DMS53 treated with DMSO at 0.1 percent for 48 hours (cell line): ENCODE measurements around the gene RRAD.
A peak's percentile ranks its signal among the peaks of the same experiment; 100 is the strongest.
"Not testable (repeated sequence)": the region's sequence is repeated elsewhere in the genome, so short reads cannot be mapped to it uniquely, and the experiment has no call there.

Experiments
- DNase-seq: peaks from one replicate; lab custom pipeline; 2025; ENCODE audit not compliant: unreplicated experiment; lab: John Stamatoyannopoulos, UW

RRAD gene

GRCh38 chr16:66935314-66936011, 10.1 kb upstream of the RRAD start, which contains the start of gene CES2:
CES2 (plus strand) TSS chr16:66935516; CDS start chr16:66935636, 120 bp downstream.
- DNase-seq: no peak

DNA sequence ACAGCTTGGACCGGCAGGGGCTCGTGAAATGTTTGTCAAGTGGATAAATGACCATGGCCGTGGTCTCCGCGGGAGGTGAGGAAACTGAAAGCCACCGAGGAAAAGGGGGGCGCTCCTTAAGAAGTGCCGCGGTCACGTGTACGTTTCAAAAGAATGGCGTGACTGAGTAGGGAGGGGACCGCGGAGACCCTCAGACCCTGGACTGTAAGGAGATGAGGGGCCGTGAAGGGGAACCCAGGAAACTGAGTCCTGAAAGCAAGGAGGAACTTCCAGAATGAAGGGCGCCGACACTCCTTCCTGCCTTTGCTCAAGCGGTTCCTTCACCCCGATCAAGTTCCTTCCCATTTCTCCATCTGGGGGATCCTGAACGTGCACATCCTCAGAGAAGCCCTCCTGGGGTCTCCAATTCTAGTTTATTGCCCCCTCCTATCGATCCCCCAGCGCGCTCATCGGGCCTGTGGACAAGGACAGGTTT, 9.5 kb upstream of the RRAD start:
- not testable (repeated sequence) for DNase-seq

DNA sequence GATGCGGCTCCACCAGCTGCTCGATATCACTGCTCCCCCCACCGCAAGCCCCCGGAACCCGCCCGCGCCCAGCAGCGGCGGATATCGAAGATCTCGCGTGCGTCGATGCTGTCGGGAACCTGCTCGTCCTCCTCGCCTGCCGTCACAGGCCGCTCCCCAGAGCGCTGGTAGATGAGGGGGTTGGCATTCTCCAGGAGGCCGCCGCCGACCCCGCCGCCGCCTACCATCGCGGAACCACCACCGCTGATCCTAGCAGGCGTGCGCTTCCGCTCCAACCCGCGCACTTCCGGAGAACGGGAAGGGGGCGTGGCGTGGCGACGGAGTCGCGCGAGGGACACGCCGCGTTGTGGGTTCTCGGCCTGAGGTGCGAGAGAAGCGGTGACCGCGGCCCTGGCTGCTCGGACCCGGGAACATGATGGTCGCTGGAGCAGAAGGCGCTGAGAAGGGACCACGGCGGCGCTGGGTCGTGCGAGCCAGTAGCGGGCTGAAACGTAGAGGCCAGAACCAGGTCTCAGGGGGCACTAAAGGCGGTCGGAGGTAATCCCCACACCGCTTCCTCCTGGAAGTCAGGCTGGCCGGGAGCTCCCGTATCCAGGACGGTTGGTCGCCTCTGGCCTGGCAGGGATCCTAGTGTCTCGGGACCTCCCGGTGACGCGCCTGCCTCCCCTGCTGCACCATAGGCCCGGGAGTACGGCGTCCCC, 9.0 kb upstream of the RRAD start, which contains the start of gene CIAO2B:
TSS of gene CIAO2B (minus strand) at position 265 of the 701 bp plus-strand sequence. CDS start at position 227, 38 bp downstream.
- peak; percentile 68 for DNase-seq

GRCh38 chr16:66933776-66934137, 8.4 kb upstream of the RRAD start:
- no peak for DNase-seq

DNA sequence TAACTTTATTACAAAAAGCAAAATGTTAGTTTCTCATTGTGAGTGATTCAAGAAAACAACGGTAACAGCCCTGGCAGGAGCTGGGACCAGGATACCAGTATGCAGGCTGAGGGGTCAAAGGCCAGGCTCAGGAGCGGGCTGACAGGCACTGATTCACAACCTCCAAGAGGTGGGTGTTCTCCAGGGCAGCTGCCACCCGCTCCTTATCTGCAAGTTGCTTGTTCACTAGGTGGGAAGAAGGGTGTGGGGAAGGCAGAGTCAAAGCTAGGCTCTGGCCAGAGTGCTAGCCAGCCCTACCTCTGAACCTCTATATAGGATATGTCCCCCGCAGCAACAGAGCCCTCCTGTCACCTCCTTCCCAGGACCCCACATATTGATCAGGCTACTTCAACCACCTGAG, 6.7 kb upstream of the RRAD start:
- DNase-seq: no peak

DNA sequence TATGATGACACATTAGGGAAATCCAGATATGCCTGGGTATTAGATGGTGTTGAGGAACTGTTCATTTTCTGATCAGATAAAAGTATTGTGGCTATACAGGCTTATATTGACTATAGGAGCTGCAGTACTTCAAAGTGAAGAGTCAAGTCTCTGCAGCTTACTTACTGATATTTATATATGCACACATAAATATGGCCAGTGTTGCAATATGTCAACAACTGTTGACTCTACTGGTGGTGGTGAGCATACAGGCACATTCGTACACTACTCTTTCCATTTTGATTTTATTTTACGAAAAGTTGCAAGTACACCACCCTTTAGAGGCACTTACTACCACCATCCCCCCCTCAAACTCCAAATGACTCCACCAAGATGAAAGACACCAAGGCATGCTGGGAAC, 6.3 kb upstream of the RRAD start:
- no peak for DNase-seq

GRCh38 chr16:66930189-66930588, 4.9 kb upstream of the RRAD start:
- no peak for DNase-seq

GRCh38 chr16:66928702-66929388, 3.5 kb upstream of the RRAD start:
- DNase-seq: no peak

- no peak for DNase-seq
Measured at GRCh38 chr16:66927918-66928649, 2.7 kb upstream of the RRAD start.

DNA sequence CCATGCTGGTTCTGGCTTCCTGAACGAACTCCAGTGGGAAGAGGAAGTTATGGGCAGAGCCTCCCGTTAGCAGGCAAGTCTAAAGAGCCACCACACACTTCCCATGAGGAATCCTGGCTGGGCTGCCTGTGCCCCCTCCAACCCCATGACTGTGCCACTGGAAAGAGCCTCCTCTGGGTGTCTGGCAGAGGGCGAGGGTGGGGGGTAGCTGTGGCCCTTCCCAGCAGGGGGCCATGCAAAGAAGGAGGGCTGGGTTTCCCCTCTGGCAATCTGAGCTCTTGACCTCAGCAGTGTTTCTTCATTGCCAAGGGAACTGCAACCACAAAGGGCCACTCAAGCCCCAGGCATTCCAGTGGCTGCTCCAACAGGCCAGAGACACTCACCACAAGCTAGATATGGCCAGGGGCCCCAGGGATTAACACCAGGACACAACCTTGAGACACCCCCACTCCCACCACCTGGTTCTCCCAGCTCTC, 1.7 kb upstream of the RRAD start:
- no peak for DNase-seq

GRCh38 chr16:66926171-66926947, 1.0 kb upstream of the RRAD start:
- no peak for DNase-seq

DNA sequence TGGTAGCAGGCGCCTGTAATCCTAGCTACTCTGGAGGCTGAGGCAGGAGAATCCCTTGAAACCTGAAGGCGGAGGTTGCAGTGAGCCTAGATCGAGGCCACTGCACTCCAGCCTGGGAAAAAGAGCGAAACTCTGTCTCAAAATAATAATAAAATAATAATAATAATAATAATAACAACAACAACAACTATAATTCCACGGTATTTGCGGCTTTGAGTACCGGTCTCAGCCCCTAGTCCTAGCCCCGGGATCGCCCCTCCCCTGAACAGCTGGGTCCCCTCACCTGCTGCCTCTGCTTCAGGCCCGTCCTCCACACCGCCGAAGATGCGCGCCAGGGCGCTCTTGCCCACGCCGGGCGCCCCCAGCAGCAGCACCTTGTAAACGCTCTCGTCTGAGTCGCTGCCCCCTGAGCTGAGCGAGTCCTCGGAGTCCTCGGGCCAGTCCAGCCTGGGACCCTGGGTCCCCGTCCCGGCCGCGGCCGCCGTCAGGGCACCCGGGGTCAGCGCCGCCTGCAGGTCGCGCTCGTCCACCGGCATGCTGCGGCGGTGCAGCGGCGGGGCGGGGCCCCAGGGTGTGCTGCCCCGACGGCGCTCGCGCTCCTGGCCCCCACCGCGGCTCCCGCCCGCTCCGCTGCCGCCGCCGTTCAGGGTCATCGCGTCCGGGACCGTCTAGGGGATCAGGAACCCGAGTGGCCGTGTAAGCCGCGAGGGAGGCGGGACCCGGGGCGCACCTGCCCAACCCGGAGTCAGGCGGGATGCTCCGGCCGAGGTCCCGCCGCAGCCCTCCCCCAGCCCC, 611 bp downstream of the RRAD start:
- DNase-seq: no peak

GRCh38 chr16:66923866-66924265, 1.5 kb downstream of the RRAD start:
- no peak for DNase-seq

DNA sequence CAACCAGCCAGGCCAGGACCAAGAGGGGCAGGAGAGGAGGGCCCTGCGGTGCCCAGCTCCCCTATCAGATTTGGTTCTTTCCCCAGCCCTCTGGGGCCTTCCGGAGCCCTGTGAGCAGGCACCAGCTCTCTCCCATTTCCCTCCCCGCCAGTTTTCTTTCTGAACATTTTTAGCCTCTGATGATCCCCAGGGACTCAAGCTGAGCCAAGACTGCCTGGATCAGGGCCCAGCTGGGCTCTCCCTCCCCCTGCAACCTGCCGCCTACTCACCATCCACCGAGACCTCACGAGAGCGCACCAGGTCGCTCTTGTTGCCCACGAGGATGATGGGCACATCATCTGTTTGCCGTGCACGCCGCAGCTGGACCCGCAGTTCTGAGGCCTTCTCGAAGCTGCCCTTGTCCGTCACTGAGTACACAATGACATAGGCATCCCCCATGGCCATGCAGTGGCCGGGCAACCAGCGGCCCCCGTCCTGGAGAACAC, 2.0 kb downstream of the RRAD start:
- no peak for DNase-seq

- no peak for DNase-seq
Measured at GRCh38 chr16:66921729-66922450, 3.4 kb downstream of the RRAD start.

DNA sequence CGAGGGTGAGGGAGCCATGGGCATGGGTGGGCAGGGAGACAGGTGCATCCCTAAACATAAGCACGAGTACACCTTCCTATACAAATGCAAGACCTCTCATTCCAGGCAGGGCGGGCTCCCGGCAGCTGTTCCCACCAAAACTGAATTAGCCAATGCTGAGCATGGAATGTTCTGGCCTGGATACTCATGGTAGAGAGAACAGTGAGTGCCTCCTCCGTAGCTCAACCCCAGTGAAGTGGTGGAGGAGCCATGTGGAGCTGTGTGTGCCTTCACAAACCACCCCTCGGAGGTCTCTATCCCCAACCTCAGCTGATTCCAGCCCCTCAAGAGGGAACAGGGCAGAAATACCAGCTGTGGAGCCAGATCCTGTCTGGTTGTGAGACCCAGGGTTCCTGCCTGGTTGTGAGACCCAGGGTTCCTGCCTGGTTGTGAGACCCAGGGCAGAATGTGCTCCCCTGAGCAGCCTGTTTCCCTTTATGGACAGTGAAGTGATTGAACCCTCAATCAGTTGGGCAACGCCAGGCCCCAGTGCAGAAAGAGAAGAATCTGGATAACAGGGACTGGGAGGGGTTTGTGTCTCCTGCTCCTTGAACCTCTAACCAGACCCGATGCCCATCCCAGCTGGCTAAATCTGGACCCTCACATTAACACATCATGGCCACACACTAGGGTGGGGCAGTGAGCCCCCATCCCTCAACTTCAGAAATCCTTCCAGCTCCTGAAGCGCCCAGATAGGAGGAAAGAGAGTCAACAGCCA, 4.2 kb downstream of the RRAD start:
- no peak for DNase-seq

DNA sequence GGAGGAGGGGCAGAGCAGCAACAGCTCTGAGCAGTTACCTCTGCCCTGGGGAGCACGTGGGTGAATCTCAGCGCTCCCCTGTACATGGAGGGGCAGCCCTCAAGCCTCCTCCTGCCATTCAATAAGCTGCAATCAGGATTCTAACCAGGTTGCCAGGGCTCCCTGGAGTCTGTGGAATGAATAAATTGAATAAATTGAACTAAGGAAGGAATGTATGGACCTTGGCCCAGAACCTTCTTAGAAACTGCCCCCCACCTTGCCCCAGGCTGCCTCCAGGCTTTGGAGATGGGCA, 5.1 kb downstream of the RRAD start:
- no peak for DNase-seq
